Stimulated activated CD8-positive, alpha-beta memory T cell treated with anti-CD3 and anti-CD28 coated beads, Interleukin-7, amount 100 ng/mL, for 24 hours (primary cell): ENCODE results near the gene DNHD1.
"Not testable (repeated sequence)": the region's sequence is repeated elsewhere in the genome, so short reads cannot be mapped to it uniquely, and the experiment has no call there.

Source experiments
- DNase-seq: peaks from one replicate; pipeline ENCODE4 v3.0.0-alpha.2; 2020; ENCODE audit warnings: low read depth

DNHD1 gene

DNA sequence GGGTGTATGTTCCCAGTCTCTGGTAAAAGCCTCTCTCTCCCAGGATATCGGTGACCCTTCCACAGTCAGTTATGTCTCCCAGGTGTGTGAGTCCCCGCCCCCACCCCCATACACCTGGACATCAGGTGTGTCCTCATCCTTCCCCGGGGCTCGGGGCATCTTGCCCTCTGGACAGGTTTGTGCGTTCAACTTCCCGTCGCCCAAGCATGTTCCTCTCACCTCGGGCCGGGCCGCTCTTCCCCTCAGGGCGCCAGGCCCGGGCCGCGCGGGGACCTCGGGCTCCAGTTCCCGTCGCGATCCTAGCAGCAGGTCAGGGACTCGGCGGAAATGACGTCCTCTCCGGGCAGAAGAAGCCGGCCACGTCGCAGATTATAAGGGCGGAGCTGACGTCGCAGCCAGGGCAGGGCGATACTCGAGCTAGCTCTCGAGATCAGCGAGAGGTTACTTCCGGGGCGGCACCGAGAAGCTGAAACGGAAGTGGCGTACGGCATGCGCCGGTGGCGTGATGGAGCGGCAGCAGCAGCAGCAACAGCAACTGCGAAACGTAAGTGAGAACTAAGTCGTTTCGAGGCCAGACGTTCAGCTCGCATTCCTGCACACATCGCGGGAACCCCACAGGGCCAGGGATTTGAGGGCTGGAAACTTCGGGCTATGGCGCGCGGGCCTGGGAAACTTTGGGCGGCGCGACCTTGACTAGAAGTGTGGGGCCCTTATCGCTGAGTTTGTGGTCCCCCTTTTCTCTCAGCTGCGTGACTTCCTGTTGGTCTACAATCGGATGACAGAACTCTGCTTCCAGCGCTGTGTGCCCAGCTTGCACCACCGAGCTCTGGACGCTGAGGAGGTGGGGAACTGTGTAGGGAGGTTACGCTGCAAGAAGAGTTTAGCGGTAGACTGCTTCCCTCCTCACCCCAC is 15.8 kb upstream of the DNHD1 start, which contains the start of the genes ARFIP2 and TIMM10B:
ARFIP2 (minus strand) TSS at position 320 of the 912 bp plus-strand sequence. CDS start 910 bp downstream, outside the sequence.
TIMM10B (plus strand) TSS at position 490 of the 912 bp plus-strand sequence; CDS start at position 506, 16 bp downstream.
- DNase-seq, result peak; percentile 95

- no peak for DNase-seq
These were observed 15.2 kb upstream of the DNHD1 start for GRCh38 chr11:6481924-6482275.

GRCh38 chr11:6482441-6482840 is 14.6 kb upstream of the DNHD1 start:
- DNase-seq, result no peak

- no peak for DNase-seq
These were observed 14.1 kb upstream of the DNHD1 start for GRCh38 chr11:6483015-6483414.

GRCh38 chr11:6485661-6486060 is 11.4 kb upstream of the DNHD1 start:
- DNase-seq, result no peak

DNA sequence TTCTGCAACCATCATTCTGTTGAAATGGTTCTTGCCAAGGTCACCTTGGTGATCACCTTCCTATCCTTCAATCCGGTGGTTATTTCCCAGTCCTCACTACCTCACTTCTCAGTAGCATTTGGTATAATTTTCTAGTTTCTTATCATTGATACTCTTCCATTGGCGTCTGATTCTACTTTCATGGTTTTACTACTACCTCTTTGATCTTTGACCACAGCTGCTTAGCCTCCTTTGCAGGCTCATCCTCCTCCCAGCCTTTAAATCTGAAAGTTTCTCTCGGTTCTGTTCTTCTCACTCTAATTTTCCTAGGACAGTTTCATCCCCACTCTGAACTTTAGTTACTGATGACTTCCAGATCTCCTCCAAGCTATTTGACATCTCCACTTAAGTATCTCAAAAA is 10.8 kb upstream of the DNHD1 start:
- DNase-seq, result no peak

- DNase-seq, result no peak
These were observed 10.1 kb upstream of the DNHD1 start for GRCh38 chr11:6486938-6487337.

DNA sequence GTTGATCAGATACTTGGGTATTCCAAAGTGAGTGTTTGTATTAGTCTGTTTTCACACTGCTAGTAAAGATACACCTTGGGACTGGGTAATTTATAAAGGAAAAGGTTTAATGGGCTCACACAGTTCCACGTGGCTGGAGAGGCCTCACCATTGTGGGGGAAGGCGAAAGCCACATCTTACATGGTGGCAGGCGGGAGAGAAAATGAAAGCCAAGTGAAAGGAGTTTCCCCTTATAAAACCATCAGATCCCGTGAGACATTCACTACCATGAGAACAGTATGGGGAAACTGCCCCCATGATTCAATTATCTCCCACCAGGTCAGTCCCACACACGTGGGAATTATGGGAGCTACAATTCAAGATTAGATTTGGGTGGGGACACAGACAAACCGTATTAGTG is 8.7 kb upstream of the DNHD1 start:
- no peak for DNase-seq

- no peak for DNase-seq
These were observed 8.3 kb upstream of the DNHD1 start for GRCh38 chr11:6488821-6489220.

DNA sequence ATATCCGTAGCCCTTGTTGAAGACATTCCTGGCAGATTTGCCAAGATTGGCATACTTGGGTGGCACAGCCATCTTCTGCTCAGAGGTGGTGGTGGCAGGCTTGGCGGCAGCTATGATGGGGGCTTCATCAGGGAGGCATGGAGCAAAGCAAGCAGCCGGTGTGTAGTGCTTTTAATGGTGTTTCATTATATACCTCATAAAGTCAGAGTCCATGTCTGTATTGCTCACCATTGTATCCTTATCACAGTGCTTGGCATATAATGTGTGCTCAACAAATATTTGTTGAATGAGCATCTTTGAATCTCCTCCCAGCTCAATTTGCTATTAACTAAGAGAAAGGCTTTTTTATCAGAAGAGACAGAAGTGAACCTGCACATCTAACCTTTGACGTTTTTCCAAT is 7.8 kb upstream of the DNHD1 start:
- DNase-seq, result no peak

DNA sequence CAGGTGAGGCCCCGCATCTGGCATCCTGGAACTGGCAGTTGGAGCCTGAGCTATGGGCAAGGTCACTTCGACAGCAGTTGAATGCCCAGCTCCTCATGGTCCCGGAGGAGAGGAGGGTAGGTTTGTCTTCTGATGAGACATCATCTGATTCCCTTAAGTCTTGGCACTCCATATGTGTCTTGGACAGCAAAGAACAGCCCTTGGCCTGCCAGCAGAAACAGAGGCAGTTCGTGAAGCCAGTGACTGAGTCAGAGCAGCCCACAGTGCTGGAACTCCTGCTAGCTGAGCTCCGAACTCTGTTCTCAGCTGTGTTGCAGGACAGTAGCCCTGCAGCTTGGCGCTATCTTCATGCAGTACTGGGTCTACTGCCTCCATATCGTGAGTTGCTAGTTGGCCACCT is 1.0 kb downstream of the DNHD1 start:
- no peak for DNase-seq

DNA sequence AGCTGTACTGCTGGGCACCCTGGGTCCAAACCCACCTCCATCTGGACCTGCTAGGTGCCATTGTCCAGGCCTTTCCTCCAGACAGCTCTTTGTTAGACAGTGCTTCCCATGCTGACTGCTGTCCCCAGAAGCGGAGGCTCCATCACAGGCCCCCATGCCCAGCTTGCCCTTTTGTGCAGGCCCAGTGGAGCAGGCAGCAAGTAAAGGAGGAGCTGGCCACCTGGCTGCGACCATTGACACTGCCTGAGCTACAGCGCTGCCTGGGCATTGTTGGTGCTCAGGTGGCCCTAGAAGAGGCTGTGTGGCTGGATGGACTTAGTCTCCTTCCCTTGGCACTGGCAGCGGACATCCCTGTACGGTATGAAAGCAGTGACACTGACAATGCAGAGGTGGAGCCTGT is 1.5 kb downstream of the DNHD1 start:
- no peak for DNase-seq

GRCh38 chr11:6502382-6502781 is 5.3 kb downstream of the DNHD1 start:
- no peak for DNase-seq

- DNase-seq, result no peak
These were observed 7.1 kb downstream of the DNHD1 start for GRCh38 chr11:6504166-6504565.

DNA sequence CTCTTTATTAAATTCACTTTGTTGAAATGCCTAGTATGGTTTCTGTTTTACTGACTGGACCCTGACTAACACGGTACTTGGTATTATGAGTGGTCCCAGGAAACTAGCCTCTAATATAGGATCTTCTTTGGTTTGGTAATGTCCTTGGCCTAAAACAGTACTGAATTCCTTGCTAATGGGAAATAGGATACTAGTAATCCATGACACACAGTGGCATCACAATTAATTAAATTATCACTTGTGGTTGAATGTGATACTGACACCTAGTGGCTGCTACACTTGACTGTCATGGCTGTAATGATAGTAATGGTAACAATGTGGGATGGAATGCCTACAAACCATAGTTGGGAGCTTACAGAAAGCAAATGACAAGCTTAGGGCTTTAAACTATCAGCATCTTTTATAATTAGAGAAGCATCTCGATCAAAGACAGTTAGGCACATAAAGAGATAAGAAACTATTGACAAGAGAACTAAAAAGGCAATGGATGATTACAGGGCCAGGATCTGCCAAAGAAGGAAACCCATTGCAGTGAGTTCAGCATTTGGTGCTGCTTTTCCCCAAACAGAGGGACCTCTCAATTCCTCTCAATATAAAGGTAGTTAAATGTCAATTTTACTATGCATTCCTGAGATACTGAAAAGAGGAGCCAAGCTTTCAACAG is 8.6 kb downstream of the DNHD1 start:
- DNase-seq, result no peak

GRCh38 chr11:6516865-6517264 is 19.8 kb downstream of the DNHD1 start:
- DNase-seq, result no peak

- no peak for DNase-seq
These were observed 23.2 kb downstream of the DNHD1 start for GRCh38 chr11:6520265-6520664.

DNA sequence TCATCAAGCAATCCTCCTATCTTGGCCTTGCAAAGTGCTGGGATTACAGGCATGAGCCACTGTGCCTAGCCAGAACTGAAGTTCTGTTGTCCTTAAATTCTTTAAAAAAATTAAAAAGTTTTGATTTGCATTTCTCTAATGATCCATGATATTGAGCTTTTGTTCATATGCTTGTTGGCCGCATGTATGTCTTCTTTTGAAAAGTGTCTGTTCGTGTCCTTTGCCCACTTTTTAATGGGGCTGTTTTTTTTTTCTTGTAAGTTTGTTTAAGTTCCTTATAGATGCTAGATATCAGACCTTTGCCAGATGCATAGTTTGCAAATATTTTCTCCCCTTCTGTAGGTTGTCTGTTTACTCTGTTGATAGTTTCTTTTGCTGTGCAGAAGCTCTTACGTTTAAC is 24.9 kb downstream of the DNHD1 start:
- DNase-seq, result not testable (repeated sequence)

GRCh38 chr11:6523253-6523652 is 26.2 kb downstream of the DNHD1 start:
- no peak for DNase-seq

DNA sequence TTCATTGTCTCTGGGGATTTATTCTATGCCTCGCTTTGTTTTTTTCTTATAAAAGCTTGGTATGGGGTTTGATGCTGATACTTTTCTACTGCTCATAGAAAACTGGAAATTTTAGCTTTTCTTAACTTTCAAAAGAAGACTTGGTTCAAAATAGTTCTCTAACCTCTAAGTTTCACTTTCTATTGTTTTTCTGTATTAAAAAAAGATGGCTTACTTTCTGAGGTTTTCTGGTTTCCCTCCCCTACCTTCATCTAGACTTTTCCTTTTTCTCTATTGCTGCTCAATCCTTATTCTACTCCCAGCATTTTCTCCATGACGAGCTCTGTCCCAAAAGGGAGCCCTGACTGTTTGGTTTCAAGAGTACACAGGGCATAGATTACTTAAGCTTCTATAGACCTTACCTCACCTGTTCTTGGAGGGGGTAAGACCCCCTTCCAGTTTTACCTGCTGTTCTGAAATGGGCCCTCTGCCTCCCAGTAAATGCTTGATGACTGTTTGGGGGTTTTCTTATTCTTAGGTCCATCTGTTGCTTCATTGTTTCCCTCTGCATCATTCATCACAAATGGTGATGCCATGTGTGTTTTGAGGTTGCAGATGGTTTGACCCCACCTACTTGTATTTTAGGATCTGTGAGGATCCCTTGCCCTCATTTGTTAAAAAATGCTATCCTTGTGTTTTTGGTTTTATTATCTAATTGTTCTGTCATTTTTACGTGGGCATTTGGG is 29.5 kb downstream of the DNHD1 start:
- no peak for DNase-seq

DNA sequence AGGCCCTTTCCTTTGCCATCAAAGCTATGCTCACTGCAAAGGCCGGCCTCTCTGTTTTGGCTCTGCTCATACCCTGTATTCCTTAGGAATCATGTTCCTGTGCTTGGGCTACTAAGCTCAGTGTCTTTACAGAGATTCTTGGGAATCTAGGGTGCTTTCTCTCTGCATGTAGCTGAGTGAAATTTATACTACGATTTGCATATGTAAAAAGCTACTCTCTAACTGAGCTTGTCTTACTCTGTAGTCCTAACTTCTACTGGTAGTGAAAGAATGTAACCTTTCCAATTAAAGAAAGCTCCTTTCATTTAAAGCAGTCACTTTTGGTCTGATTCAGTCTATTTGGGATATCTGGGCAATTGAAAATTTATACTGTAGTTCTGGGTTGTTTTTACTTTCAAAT is 32.2 kb downstream of the DNHD1 start:
- DNase-seq, result no peak

GRCh38 chr11:6530848-6531247 is 33.8 kb downstream of the DNHD1 start:
- no peak for DNase-seq

DNA sequence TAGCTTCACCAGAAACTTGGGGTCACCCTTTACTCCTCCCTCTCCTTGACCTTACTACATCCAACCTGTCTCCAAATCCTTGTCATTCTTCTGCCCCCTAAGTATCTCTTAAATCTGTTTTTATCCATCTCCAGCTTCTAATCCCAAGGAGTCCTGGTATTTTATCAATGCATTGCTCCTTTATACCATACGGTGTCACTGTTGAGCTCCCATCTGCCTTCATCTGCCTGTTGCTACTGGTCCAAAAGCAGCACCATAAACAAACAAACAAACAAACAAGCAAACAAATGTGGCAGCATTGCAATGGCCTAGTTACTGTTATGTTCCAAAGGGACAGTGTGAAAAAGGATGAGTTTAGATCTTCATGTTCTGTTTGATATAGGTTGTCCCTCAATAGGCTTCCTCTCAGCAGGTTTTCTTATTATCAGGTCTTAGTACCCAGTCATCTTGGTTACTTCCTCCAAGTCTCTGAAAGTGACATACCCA is 34.2 kb downstream of the DNHD1 start:
- DNase-seq, result no peak
